ENCODE results near the gene CDC42BPA. TPM values are rescaled to one million over a fixed set of nuclear protein-coding genes. Genes with fewer than 3 reads are reported as not detected.

Gene CDC42BPA
- polyA plus RNA-seq, 1 of the 3 experiments (the other 2 are of a cell fraction): 6.8 TPM

DNA sequence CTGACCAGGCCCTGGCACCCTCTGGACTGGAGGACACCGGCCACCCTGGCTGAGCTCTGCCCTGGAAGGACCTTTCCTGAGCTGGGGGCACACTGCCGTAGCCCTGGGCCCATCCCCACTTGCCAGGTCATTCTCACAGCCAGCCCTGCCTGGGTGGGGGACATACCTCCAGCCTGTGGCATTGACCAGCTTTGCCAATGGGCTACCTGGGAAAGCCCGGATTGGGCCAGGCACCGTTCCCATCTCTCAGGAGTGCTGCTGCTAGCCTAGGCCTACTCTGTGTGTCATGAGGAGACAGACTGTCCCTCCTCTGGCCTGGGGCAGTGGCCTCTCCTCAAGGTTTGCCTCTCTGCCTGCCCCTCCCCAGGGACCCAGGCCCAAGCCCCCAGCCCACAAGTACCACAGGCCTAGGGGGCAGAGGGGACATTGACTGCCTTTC, 338.2 kb downstream of the CDC42BPA start:
- H2AFZ ChIP-seq (ENCODE audit: low read depth): no peak overlapping the region

More for the DNA sequence above, 338.2 kb downstream of the CDC42BPA start:
- Histone ChIP-seq H3K4me3 (ENCODE audit: low read depth in 2 of 2, low read length in 1 of 2) (no peak overlapping the region), H3K27ac (ENCODE audit: low read depth in 2 of 2, low read length in 1 of 2) (no peak overlapping the region), H3K79me2 (ENCODE audit: insufficient read depth) (no peaks in the 10 kb centered on the region), H4K20me1 (ENCODE audit: insufficient read depth) (no peaks in the 10 kb centered on the region), H3K9me3 (no peaks in the 10 kb centered on the region), H3K9ac (no peak overlapping the region), H3K4me1 (ENCODE audit: control insufficient read depth in 1 of 2, insufficient read depth in 2 of 2, low read depth in 1 of 2, low read length in 1 of 2) (peaks cover 0 to 14% of the 10 kb centered on the region in 2 experiments; a peak in 1 of 4 replicates), H3K9me2 (no peaks in the 10 kb centered on the region), H3K4me2 (no peak overlapping the region), H3K27me3 (ENCODE audit: insufficient read depth) (no peaks in the 10 kb centered on the region), H3K36me3 (replicated peaks in 1 of 2; ENCODE audit: control insufficient read depth in 1 of 2, insufficient read depth in 2 of 2, low read length in 1 of 2) (no peaks in the 10 kb centered on the region), H3F3A (replicated peaks; ENCODE audit: insufficient read depth) (no peaks in the 10 kb centered on the region)
- CTCF ChIA-PET: no interaction called here
- DNase-seq: no peak
- POLR2A ChIA-PET: no interaction called here
- WGBS (ENCODE audit: low lambda C conversion rate): no CpG with 5 or more reads among the region's 4 CpGs
- TF ChIP-seq, protein P1, sequence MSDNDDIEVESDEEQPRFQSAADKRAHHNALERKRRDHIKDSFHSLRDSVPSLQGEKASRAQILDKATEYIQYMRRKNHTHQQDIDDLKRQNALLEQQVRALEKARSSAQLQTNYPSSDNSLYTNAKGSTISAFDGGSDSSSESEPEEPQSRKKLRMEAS (IDR thresholded peaks at IDR 0.05; ENCODE audit: low read depth): no peak
- TF ChIP-seq CHD2 (IDR thresholded peaks at IDR 0.05; ENCODE audit: low read length, partially characterized antibody) (no peak), EP300 (IDR thresholded peaks at IDR 0.05; ENCODE audit: borderline replicate concordance in 1 of 2, low read depth in 1 of 2, low read length in 1 of 2) (no peak), REST (IDR thresholded peaks at IDR 0.05; ENCODE audit: low read depth, low read length) (no peak), MEF2A (IDR thresholded peaks at IDR 0.05; ENCODE audit: borderline replicate concordance, low read depth) (no peak), POLR2AphosphoS5 (IDR thresholded peaks at IDR 0.05; ENCODE audit: low read depth, low read length) (no peak), FOSL2 (IDR thresholded peaks at IDR 0.05; ENCODE audit: borderline replicate concordance, low read depth) (no peak), SMC3 (IDR thresholded peaks at IDR 0.05; ENCODE audit: low read depth, low read length) (no peak), NRF1 (IDR thresholded peaks at IDR 0.05; ENCODE audit: low read depth, low read length) (no peak), GABPA (IDR thresholded peaks at IDR 0.05; ENCODE audit: low read depth) (no peak), FOXJ3 (CRISPR knock-in tag; IDR thresholded peaks at IDR 0.05) (no peak), YY1 (IDR thresholded peaks at IDR 0.05; ENCODE audit: low read depth) (no peak), JUND (IDR thresholded peaks at IDR 0.05) (no peak), TEAD4 (IDR thresholded peaks at IDR 0.05; ENCODE audit: borderline replicate concordance, insufficient read depth) (no peak), SIN3A (IDR thresholded peaks at IDR 0.05; ENCODE audit: borderline replicate concordance, low read depth, low read length) (no peak), USF2 (IDR thresholded peaks at IDR 0.05; ENCODE audit: borderline replicate concordance, low read depth, low read length) (no peak)
- TF ChIP-seq, protein P2, sequence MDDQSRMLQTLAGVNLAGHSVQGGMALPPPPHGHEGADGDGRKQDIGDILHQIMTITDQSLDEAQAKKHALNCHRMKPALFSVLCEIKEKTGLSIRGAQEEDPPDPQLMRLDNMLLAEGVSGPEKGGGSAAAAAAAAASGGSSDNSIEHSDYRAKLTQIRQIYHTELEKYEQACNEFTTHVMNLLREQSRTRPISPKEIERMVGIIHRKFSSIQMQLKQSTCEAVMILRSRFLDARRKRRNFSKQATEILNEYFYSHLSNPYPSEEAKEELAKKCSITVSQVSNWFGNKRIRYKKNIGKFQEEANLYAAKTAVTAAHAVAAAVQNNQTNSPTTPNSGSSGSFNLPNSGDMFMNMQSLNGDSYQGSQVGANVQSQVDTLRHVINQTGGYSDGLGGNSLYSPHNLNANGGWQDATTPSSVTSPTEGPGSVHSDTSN (IDR thresholded peaks at IDR 0.05): no peak
- TF ChIP-seq, protein P3, sequence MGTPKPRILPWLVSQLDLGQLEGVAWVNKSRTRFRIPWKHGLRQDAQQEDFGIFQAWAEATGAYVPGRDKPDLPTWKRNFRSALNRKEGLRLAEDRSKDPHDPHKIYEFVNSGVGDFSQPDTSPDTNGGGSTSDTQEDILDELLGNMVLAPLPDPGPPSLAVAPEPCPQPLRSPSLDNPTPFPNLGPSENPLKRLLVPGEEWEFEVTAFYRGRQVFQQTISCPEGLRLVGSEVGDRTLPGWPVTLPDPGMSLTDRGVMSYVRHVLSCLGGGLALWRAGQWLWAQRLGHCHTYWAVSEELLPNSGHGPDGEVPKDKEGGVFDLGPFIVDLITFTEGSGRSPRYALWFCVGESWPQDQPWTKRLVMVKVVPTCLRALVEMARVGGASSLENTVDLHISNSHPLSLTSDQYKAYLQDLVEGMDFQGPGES (IDR thresholded peaks at IDR 0.05; ENCODE audit: low read depth, low read length): no peak
